Stomach smooth muscle (tissue), 2 donors: ENCODE results near the gene DAGLB.

Source experiments
- H3K27ac ChIP-seq: one replicate; pipeline ENCODE4 v1.7.0; 2013; ENCODE audit warnings: mild to moderate bottlenecking, low read length, inconsistent platforms
- H3K27me3 ChIP-seq, 2 donors: one replicate each; pipeline ENCODE4 v1.7.0; 2013; ENCODE audit warnings: low read length in 2 of 2; ENCODE audit not compliant: insufficient read depth in 2 of 2, control insufficient read depth in 1 of 2
- H3K36me3 ChIP-seq, 2 donors: one replicate each; pipeline ENCODE4 v1.7.0; 2013; ENCODE audit warnings: low read length in 2 of 2; ENCODE audit not compliant: control insufficient read depth in 2 of 2, insufficient read depth in 2 of 2
- H3K4me1 ChIP-seq: one replicate; pipeline ENCODE4 v1.7.0; 2013; ENCODE audit warnings: low read length; ENCODE audit not compliant: control insufficient read depth, insufficient read depth
- H3K4me3 ChIP-seq, 2 donors: one replicate each; pipeline ENCODE4 v1.7.0; 2013; ENCODE audit warnings: low read length in 2 of 2
- H3K9ac ChIP-seq, 2 donors: one replicate each; pipeline ENCODE4 v1.7.0; 2013; ENCODE audit warnings: low read length in 2 of 2, mild to moderate bottlenecking in 1 of 2
- H3K9me3 ChIP-seq, 2 donors: one replicate each; pipeline ENCODE4 v1.7.0; 2013; ENCODE audit warnings: low read length in 2 of 2; ENCODE audit not compliant: control insufficient read depth in 2 of 2
- donor health status: healthy.
- donor health status: Pancreatic carcinoma.

DAGLB gene

GRCh38 chr7:6430271-6430940, 17.3 kb downstream of the DAGLB start:
- H3K9me3 ChIP-seq: no peaks in the 10 kb centered on the region
- no peak overlapping the region for H3K9ac ChIP-seq
- no peaks in the 10 kb centered on the region for H3K4me1 ChIP-seq
- H3K27me3 ChIP-seq: no peaks in the 10 kb centered on the region
- no peak overlapping the region for H3K4me3 ChIP-seq
- peaks cover 15 to 18% of the 10 kb centered on the region in 2 donors for H3K36me3 ChIP-seq
- no peak overlapping the region for H3K27ac ChIP-seq

GRCh38 chr7:6425948-6426347, 21.8 kb downstream of the DAGLB start:
- H3K4me3 ChIP-seq: no peak overlapping the region
- H3K36me3 ChIP-seq: peaks cover 21 to 26% of the 10 kb centered on the region in 2 donors
- H3K4me1 ChIP-seq: no peaks in the 10 kb centered on the region
- no peaks in the 10 kb centered on the region for H3K9me3 ChIP-seq
- H3K9ac ChIP-seq: no peak overlapping the region
- no peak overlapping the region for H3K27ac ChIP-seq
- H3K27me3 ChIP-seq: no peaks in the 10 kb centered on the region

GRCh38 chr7:6423942-6424701, 23.6 kb downstream of the DAGLB start:
- H3K36me3 ChIP-seq: peaks cover 18 to 28% of the 10 kb centered on the region in 2 donors
- H3K27ac ChIP-seq: no peak overlapping the region
- H3K9ac ChIP-seq: no peak overlapping the region
- no peaks in the 10 kb centered on the region for H3K27me3 ChIP-seq
- H3K4me3 ChIP-seq: no peak overlapping the region
- no peaks in the 10 kb centered on the region for H3K9me3 ChIP-seq
- H3K4me1 ChIP-seq: no peaks in the 10 kb centered on the region

- Histone ChIP-seq H3K4me3 (no peak overlapping the region), H3K27me3 (no peaks in the 10 kb centered on the region), H3K9ac (no peak overlapping the region), H3K27ac (no peak overlapping the region), H3K36me3 (peaks cover 15 to 28% of the 10 kb centered on the region in 2 donors), H3K4me1 (no peaks in the 10 kb centered on the region), H3K9me3 (no peaks in the 10 kb centered on the region)
Observed at GRCh38 chr7:6422926-6423632, 24.7 kb downstream of the DAGLB start.

- Histone ChIP-seq H3K4me1 (no peaks in the 10 kb centered on the region), H3K9ac (no peak overlapping the region), H3K27ac (no peak overlapping the region), H3K9me3 (no peaks in the 10 kb centered on the region), H3K36me3 (peaks cover 15 to 28% of the 10 kb centered on the region in 2 donors), H3K4me3 (no peak overlapping the region), H3K27me3 (no peaks in the 10 kb centered on the region)
Observed at GRCh38 chr7:6422095-6422494, 25.7 kb downstream of the DAGLB start.

GRCh38 chr7:6420680-6421079, 27.1 kb downstream of the DAGLB start:
- H3K36me3 ChIP-seq: peaks cover 12 to 33% of the 10 kb centered on the region in 2 donors
- H3K27me3 ChIP-seq: no peaks in the 10 kb centered on the region
- no peaks in the 10 kb centered on the region for H3K9me3 ChIP-seq
- no peaks in the 10 kb centered on the region for H3K4me1 ChIP-seq
- no peak overlapping the region for H3K27ac ChIP-seq
- no peak overlapping the region for H3K4me3 ChIP-seq
- H3K9ac ChIP-seq: no peak overlapping the region

- H3K4me1 ChIP-seq: no peaks in the 10 kb centered on the region
- no peaks in the 10 kb centered on the region for H3K27me3 ChIP-seq
- no peaks in the 10 kb centered on the region for H3K9me3 ChIP-seq
- H3K27ac ChIP-seq: no peak overlapping the region
- no peak overlapping the region for H3K9ac ChIP-seq
- H3K36me3 ChIP-seq: peaks cover 3 to 23% of the 10 kb centered on the region in 2 donors
- no peak overlapping the region for H3K4me3 ChIP-seq
Observed at GRCh38 chr7:6419310-6419773, 28.4 kb downstream of the DAGLB start.

GRCh38 chr7:6417408-6417807, 30.3 kb downstream of the DAGLB start:
- Histone ChIP-seq H3K4me1 (no peaks in the 10 kb centered on the region), H3K36me3 (peaks cover 11 to 28% of the 10 kb centered on the region in 2 donors), H3K27me3 (no peaks in the 10 kb centered on the region)

GRCh38 chr7:6416516-6417145, 31.1 kb downstream of the DAGLB start:
- Histone ChIP-seq H3K9me3 (no peaks in the 10 kb centered on the region), H3K4me1 (no peaks in the 10 kb centered on the region), H3K9ac (no peak overlapping the region), H3K4me3 (no peak overlapping the region), H3K36me3 (peaks cover 18 to 28% of the 10 kb centered on the region in 2 donors), H3K27me3 (no peaks in the 10 kb centered on the region), H3K27ac (no peak overlapping the region)

More at GRCh38 chr7:6417408-6417807, 30.3 kb downstream of the DAGLB start:
- Histone ChIP-seq H3K4me3 (no peak overlapping the region), H3K9me3 (no peaks in the 10 kb centered on the region), H3K27ac (no peak overlapping the region), H3K9ac (no peak overlapping the region)

- Histone ChIP-seq H3K9ac (no peak overlapping the region), H3K4me3 (no peak overlapping the region), H3K36me3 (peaks cover 36 to 40% of the 10 kb centered on the region in 2 donors), H3K4me1 (no peaks in the 10 kb centered on the region), H3K27ac (no peak overlapping the region), H3K27me3 (no peaks in the 10 kb centered on the region), H3K9me3 (no peaks in the 10 kb centered on the region)
Observed at GRCh38 chr7:6413637-6414036, 34.1 kb downstream of the DAGLB start.
